ENCODE data around the gene PRRC2B. TPM values are rescaled to one million over a fixed set of nuclear protein-coding genes. Genes with fewer than 3 reads are reported as not detected.
"Not testable (repeated sequence)": the region's sequence is repeated elsewhere in the genome, so short reads cannot be mapped to it uniquely, and the experiment has no call there.

PRRC2B gene
- total and polyA plus RNA-seq, 10 donors: 23.3 to 235 (median 180) TPM

DNA sequence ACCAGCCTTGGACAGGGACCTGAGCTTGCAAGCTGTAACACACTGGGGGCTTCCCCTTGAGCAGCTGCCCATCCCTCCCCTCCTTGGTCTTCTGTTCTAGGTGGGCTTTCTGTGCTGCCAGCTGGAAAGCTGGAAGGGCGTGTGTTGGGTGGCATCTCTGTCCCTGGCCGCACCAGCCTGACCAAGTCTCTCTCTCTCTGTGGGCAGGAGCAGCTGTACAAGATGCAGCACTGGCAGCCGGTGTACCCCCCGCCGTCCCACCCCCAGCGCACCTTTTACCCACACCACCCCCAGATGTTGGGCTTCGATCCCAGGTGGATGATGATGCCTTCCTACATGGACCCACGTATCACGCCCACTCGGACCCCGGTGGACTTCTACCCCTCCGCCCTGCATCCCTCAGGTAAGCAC is 76.7 kb downstream of the PRRC2B start:
- 95 to 100% (median 97%) methylated on average over 12 of the region's 12 CpGs for WGBS, 5 donors
- H3K9me3 ChIP-seq: peaks cover 0 to 3% (median 0%) of the 10 kb centered on the region in 8 donors
- H3K27me3 ChIP-seq (replicated peaks in 1 of 7): no peaks in the 10 kb centered on the region
- peak; percentile 29 for DNase-seq
- no peak overlapping the region for H3K4me3 ChIP-seq
- H3K4me1 ChIP-seq: no peaks in the 10 kb centered on the region
- TF ChIP-seq POLR2AphosphoS5 (IDR thresholded peaks at IDR 0.05): peak in 1 of 3 donors; percentile 22
- no peak for TF ChIP-seq POLR2A (IDR thresholded peaks at IDR 0.05)
- TF ChIP-seq, protein P1, sequence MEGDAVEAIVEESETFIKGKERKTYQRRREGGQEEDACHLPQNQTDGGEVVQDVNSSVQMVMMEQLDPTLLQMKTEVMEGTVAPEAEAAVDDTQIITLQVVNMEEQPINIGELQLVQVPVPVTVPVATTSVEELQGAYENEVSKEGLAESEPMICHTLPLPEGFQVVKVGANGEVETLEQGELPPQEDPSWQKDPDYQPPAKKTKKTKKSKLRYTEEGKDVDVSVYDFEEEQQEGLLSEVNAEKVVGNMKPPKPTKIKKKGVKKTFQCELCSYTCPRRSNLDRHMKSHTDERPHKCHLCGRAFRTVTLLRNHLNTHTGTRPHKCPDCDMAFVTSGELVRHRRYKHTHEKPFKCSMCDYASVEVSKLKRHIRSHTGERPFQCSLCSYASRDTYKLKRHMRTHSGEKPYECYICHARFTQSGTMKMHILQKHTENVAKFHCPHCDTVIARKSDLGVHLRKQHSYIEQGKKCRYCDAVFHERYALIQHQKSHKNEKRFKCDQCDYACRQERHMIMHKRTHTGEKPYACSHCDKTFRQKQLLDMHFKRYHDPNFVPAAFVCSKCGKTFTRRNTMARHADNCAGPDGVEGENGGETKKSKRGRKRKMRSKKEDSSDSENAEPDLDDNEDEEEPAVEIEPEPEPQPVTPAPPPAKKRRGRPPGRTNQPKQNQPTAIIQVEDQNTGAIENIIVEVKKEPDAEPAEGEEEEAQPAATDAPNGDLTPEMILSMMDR (IDR thresholded peaks at IDR 0.05 in 8 of 11, conservative IDR thresholded peaks at IDR 0.05 in 3 of 11): no peak
- peaks cover 5 to 100% (median 99%) of the 10 kb centered on the region in 6 donors for H3K36me3 ChIP-seq
- intact Hi-C loops (cut with DNase I; ENCODE audit: low total_unique reads): no loop called here
- H3K27ac ChIP-seq: no peak overlapping the region

DNA sequence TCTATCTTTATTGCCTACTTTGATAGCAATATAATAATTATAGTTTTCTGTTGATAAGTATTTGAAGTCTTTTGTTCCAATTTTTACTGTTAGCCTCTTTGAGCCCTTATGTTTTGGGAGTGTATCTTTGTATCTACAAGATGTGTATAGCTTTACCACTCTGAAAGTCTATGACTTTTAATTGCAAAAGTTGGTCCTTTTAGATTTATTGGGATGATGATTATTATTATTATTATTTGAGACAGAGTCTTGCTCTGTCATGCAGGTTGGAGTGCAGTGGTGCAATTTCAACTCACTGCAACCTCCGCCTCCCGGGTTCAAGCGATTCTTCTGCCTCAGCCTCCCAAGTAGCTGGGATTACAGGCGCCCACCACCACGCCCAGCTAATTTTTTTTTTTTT is 78.2 kb downstream of the PRRC2B start:
- WGBS, 5 donors: 85 to 100% (median 98%) methylated on average over 3 to 5 of the region's 5 CpGs
- H3K4me3 ChIP-seq; H3K4me1 ChIP-seq; intact Hi-C loops (cut with DNase I; ENCODE audit: low total_unique reads); H3K9me3 ChIP-seq; H3K27me3 ChIP-seq (replicated peaks in 1 of 7); H3K27ac ChIP-seq: not testable (repeated sequence)
- peaks cover 2 to 100% (median 100%) of the 10 kb centered on the region in 6 donors for H3K36me3 ChIP-seq
- DNase-seq: peak; percentile 1

DNA sequence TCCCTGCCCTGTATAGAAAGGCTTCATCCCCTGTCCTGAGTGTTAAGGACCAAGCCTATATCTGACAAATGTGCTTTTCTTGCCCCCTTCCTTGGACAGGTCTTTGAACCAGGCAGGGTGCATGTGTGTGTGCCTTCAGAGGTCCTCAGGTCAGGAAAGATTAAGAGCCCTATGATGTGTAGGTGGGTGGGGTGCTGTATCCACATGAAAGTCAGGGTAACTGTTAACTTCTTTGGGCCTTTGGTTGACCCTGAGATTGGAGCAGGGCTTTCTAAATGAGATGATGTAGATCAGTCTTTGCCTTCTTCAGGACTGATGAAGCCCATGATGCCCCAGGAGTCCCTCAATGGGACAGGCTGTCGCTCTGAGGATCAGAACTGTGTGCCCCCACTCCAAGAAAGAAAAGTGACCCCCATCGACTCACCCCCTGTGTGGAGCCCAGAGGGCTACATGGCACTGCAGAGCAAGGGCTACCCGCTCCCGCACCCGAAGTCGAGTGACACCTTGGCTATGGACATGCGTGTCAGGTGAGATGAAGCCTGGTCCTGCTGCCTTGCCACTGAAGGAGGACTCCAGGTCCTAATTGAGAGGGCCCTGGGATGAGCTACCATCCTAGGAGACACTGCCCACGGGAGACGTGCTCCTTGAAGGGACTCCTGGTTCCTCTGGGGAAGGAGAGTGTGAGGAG is 79.5 kb downstream of the PRRC2B start:
- DNase-seq: peak; percentile 37
- Histone ChIP-seq H3K4me1 (no peaks in the 10 kb centered on the region), H3K27ac (no peak overlapping the region), H3K9me3 (peaks cover 0 to 3% (median 0%) of the 10 kb centered on the region in 8 donors), H3K4me3 (no peak overlapping the region), H3K27me3 (replicated peaks in 1 of 7) (no peaks in the 10 kb centered on the region), H3K36me3 (peaks cover 2 to 100% (median 100%) of the 10 kb centered on the region in 6 donors)
- TF ChIP-seq POLR2A (IDR thresholded peaks at IDR 0.05) (no peak), POLR2AphosphoS5 (IDR thresholded peaks at IDR 0.05) (peak in 1 of 3 donors; percentile 6)
- TF ChIP-seq, protein P1 (IDR thresholded peaks at IDR 0.05 in 8 of 11, conservative IDR thresholded peaks at IDR 0.05 in 3 of 11): no peak
- WGBS, 5 donors: 95 to 100% (median 96%) methylated on average over 9 of the region's 9 CpGs
- intact Hi-C loops (cut with DNase I; ENCODE audit: low total_unique reads): no loop called here

DNA sequence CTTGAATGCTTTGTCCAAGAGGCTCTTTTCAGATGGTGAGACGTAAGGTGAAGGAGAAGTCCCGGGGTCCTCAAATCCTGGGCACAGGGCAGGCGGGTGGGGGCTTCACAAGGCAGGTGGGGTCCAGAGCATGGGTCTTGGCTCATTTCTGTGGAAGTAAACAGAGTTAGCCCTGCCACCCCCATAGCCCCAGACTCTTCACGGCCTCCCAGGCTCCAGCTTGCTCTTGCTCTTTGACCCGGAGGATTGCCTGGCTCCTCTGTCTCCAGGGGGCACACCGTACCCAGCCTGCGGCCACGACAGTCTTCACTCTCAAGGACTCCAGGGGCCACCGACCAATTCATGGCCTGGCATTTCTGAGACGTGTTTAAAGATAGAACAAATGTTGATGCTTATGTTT is 80.0 kb downstream of the PRRC2B start:
- Histone ChIP-seq H3K4me1 (no peaks in the 10 kb centered on the region), H3K27ac (no peak overlapping the region), H3K4me3 (no peak overlapping the region), H3K9me3 (peaks cover 0 to 3% (median 0%) of the 10 kb centered on the region in 8 donors), H3K36me3 (peaks cover 2 to 100% (median 99%) of the 10 kb centered on the region in 6 donors), H3K27me3 (replicated peaks in 1 of 7) (no peaks in the 10 kb centered on the region)
- peak; percentile 43 for DNase-seq
- TF ChIP-seq POLR2AphosphoS5 (IDR thresholded peaks at IDR 0.05) (peak in 2 of 3 donors; percentile 21 to 43), POLR2A (IDR thresholded peaks at IDR 0.05) (no peak)
- TF ChIP-seq, protein P1 (IDR thresholded peaks at IDR 0.05 in 8 of 11, conservative IDR thresholded peaks at IDR 0.05 in 3 of 11): no peak
- intact Hi-C loops (cut with DNase I; ENCODE audit: low total_unique reads): no loop called here
- WGBS, 5 donors: 84 to 92% (median 91%) methylated on average over 10 of the region's 10 CpGs

Data from spleen (tissue), 11 donors.